Astrocyte (in vitro differentiated cells and primary cell): Measurements from ENCODE around the gene JAKMIP3.

Experiments used
- EZH2 ChIP-seq: IDR thresholded peaks from 2 replicates; pipeline ENCODE4 v1.6.1; 2012; ENCODE audit warnings: mild to moderate bottlenecking, low read length, inconsistent platforms; ENCODE audit not compliant: insufficient read depth
- TF ChIP-seq, protein P1 (sequence below): IDR thresholded peaks from 2 replicates; pipeline ENCODE4 v1.5.1; 2011; ENCODE audit warnings: low read depth, mild to moderate bottlenecking, inconsistent platforms, low read length, moderate library complexity; ENCODE audit not compliant: insufficient read depth

DNA sequence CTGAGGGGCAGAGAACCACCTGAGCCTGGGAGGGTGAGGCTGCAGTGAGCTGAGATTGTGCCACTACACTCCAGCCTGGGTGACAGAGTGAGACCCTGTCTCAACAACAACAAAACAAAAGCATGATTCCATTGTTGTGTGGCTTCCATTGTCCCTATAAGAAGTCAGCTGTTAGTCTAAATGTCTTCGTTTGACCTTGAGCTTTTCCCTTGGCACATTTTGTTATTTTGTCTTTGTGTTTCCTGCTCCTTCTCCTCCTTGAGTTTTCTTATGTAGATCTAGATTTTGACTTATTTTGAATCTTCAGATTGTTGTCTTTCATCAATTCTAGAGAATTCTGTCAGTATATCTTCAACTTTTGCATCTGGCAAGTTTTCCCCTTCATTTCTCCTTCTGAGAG lies 13.6 kb upstream of the JAKMIP3 start:
- TF ChIP-seq, protein P1, sequence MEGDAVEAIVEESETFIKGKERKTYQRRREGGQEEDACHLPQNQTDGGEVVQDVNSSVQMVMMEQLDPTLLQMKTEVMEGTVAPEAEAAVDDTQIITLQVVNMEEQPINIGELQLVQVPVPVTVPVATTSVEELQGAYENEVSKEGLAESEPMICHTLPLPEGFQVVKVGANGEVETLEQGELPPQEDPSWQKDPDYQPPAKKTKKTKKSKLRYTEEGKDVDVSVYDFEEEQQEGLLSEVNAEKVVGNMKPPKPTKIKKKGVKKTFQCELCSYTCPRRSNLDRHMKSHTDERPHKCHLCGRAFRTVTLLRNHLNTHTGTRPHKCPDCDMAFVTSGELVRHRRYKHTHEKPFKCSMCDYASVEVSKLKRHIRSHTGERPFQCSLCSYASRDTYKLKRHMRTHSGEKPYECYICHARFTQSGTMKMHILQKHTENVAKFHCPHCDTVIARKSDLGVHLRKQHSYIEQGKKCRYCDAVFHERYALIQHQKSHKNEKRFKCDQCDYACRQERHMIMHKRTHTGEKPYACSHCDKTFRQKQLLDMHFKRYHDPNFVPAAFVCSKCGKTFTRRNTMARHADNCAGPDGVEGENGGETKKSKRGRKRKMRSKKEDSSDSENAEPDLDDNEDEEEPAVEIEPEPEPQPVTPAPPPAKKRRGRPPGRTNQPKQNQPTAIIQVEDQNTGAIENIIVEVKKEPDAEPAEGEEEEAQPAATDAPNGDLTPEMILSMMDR = no peak
- no peak for TF ChIP-seq EZH2
